C4-2B (cell line): Measurements from ENCODE around the gene MRPL44.

Experiments
- ZFX ChIP-seq: fragments of 450-650 bp; IDR thresholded peaks from 2 replicates; pipeline ENCODE4 v1.6.1; 2017
- TF ChIP-seq, protein P1 (sequence below): fragments of 450-650 bp; conservative IDR thresholded peaks from 2 replicates; pipeline ENCODE4 v1.5.1; 2017; ENCODE audit warnings: mild to moderate bottlenecking

DNA sequence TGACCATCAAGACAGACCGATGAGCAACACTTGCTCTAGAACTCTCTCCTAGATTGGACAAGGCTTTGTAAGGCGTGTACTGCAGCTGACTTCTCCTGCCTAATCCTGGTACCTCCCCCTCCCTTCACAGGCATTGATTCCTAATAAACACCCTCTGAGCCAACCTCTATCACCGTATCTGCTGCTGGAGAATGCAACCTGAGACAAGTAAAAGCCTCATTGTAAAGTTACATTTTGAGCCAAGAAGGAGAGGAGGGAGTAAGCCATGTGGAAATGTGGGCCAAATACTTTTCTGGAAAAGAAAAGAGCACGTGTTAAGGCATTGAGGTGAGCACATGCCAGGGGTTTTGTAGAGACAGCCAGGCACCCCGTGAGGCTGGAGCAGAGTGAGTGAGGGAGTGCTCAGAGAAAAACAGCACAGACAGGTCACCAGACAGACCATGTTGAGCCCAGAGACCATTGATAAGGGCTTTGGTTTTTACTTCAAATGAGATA is 9.5 kb upstream of the MRPL44 start:
- TF ChIP-seq, protein P1, sequence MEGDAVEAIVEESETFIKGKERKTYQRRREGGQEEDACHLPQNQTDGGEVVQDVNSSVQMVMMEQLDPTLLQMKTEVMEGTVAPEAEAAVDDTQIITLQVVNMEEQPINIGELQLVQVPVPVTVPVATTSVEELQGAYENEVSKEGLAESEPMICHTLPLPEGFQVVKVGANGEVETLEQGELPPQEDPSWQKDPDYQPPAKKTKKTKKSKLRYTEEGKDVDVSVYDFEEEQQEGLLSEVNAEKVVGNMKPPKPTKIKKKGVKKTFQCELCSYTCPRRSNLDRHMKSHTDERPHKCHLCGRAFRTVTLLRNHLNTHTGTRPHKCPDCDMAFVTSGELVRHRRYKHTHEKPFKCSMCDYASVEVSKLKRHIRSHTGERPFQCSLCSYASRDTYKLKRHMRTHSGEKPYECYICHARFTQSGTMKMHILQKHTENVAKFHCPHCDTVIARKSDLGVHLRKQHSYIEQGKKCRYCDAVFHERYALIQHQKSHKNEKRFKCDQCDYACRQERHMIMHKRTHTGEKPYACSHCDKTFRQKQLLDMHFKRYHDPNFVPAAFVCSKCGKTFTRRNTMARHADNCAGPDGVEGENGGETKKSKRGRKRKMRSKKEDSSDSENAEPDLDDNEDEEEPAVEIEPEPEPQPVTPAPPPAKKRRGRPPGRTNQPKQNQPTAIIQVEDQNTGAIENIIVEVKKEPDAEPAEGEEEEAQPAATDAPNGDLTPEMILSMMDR = no peak
- no peak for TF ChIP-seq ZFX
